RWPE2 (cell line): ENCODE measurements around the gene BDH1.

ENCODE experiments used
- ATAC-seq: fragments of 200-7000 bp; cut with Tn5 transposase; 3 replicates; pipeline ENCODE4 v1.9.1; 2021; ENCODE audit warnings: low read depth
- DNase-seq: peaks from one replicate; pipeline ENCODE4 v3.0.0-alpha.2; 2020; ENCODE audit warnings: low spot score
- H3K27ac ChIP-seq: fragments of 450-650 bp; 2 replicates; pipeline ENCODE4 v1.5.1; 2017; ENCODE audit warnings: mild to moderate bottlenecking; ENCODE audit not compliant: poor library complexity, severe bottlenecking
- H3K27me3 ChIP-seq: fragments of 250-450 bp; sonication (Bioruptor Pico); 2 replicates; pipeline ENCODE4 v1.5.1; 2021; ENCODE audit warnings: mild to moderate bottlenecking, moderate library complexity; ENCODE audit not compliant: insufficient read depth, poor library complexity, severe bottlenecking
- H3K36me3 ChIP-seq: fragments of 250-450 bp; sonication (Bioruptor Pico); 2 replicates; pipeline ENCODE4 v1.5.1; 2020; ENCODE audit warnings: low read depth, mild to moderate bottlenecking, moderate library complexity
- H3K4me1 ChIP-seq: fragments of 250-450 bp; sonication (Bioruptor Pico); 2 replicates; pipeline ENCODE4 v1.5.1; 2021; ENCODE audit warnings: mild to moderate bottlenecking, moderate library complexity; ENCODE audit not compliant: insufficient read depth, poor library complexity, severe bottlenecking
- H3K4me3 ChIP-seq: fragments of 250-450 bp; sonication (Bioruptor Pico); 2 replicates; pipeline ENCODE4 v1.5.1; 2021; ENCODE audit warnings: mild to moderate bottlenecking, moderate library complexity; ENCODE audit not compliant: severe bottlenecking
- H3K9me3 ChIP-seq: fragments of 250-450 bp; sonication (Bioruptor Pico); 2 replicates; pipeline ENCODE4 v1.5.1; 2021; ENCODE audit warnings: mild to moderate bottlenecking, moderate library complexity; ENCODE audit not compliant: severe bottlenecking
- CTCF ChIP-seq: fragments of 450-650 bp; IDR thresholded peaks from one replicate; pipeline ENCODE4 v1.5.1; 2017; ENCODE audit warnings: mild to moderate bottlenecking, moderate library complexity; ENCODE audit not compliant: poor library complexity, severe bottlenecking

Gene BDH1

GRCh38 chr3:197494366-197495058 lies 61.3 kb downstream of the BDH1 start:
- H3K27me3 ChIP-seq: no peaks in the 10 kb centered on the region
- H3K4me1 ChIP-seq: peaks cover 18% of the 10 kb centered on the region
- H3K27ac ChIP-seq: peak overlapping the region; percentile 1
- no peaks in the 10 kb centered on the region for H3K9me3 ChIP-seq
- no peaks in the 10 kb centered on the region for H3K36me3 ChIP-seq
- no peak for TF ChIP-seq CTCF
- ATAC-seq (no peak), DNase-seq (no peak)
- no peak overlapping the region for H3K4me3 ChIP-seq

- Histone ChIP-seq H3K27me3 (no peaks in the 10 kb centered on the region), H3K27ac (no peak overlapping the region), H3K36me3 (no peaks in the 10 kb centered on the region), H3K4me3 (no peak overlapping the region), H3K4me1 (peaks cover 27% of the 10 kb centered on the region), H3K9me3 (no peaks in the 10 kb centered on the region)
- DNase-seq: no peak
- no peak for TF ChIP-seq CTCF
- ATAC-seq: no peak
These were observed 62.7 kb downstream of the BDH1 start for GRCh38 chr3:197493049-197493448.

- DNase-seq (no peak), ATAC-seq (no peak)
- peaks cover 36% of the 10 kb centered on the region for H3K4me1 ChIP-seq
- H3K27me3 ChIP-seq: no peaks in the 10 kb centered on the region
- no peaks in the 10 kb centered on the region for H3K36me3 ChIP-seq
- no peak overlapping the region for H3K27ac ChIP-seq
- H3K9me3 ChIP-seq: no peaks in the 10 kb centered on the region
- TF ChIP-seq CTCF: no peak
- no peak overlapping the region for H3K4me3 ChIP-seq
These were observed 63.7 kb downstream of the BDH1 start for GRCh38 chr3:197491923-197492664.

GRCh38 chr3:197491478-197491877 lies 64.3 kb downstream of the BDH1 start:
- Histone ChIP-seq H3K36me3 (no peaks in the 10 kb centered on the region), H3K9me3 (no peaks in the 10 kb centered on the region), H3K27me3 (no peaks in the 10 kb centered on the region), H3K4me1 (peaks cover 43% of the 10 kb centered on the region), H3K27ac (peak overlapping the region; percentile 86), H3K4me3 (no peak overlapping the region)
- no peak for ATAC-seq
- TF ChIP-seq CTCF: no peak
- DNase-seq: no peak
